Measurements from ENCODE around the gene C20orf204. TPM values are rescaled to one million over a fixed set of nuclear protein-coding genes. Genes with fewer than 3 reads are reported as not detected.

The C20orf204 gene
- total and polyA plus RNA-seq, 9 of the 15 experiments (the other 6 are each of a cell fraction or from before 2014, with no cell fraction given) = 0.11 to 1.1 (median 0.36) TPM; not detected in 2

GRCh38 chr20:64036346-64037198 lies 590 bp downstream of the C20orf204 start (continued):
- TF ChIP-seq MAFF (IDR thresholded peaks at IDR 0.05; ENCODE audit: low read length) (peak; percentile 29; the same call in 1 of the 2 replicates), ELK1 (CRISPR knock-in tag; IDR thresholded peaks at IDR 0.05) (no peak), HNRNPH1 (optimal IDR thresholded peaks at IDR 0.05; ENCODE audit: low read depth, low read length) (no peak), KAT2B (IDR thresholded peaks at IDR 0.05; ENCODE audit: low read depth, low read length) (no peak), SP1 (CRISPR knock-in tag; IDR thresholded peaks at IDR 0.05) (no peak), NCOA6 (IDR thresholded peaks at IDR 0.05) (no peak), ARID1B (IDR thresholded peaks at IDR 0.05) (peak; percentile 34; the same call in 1 of the 2 replicates), ZNF639 (CRISPR knock-in tag; conservative IDR thresholded peaks at IDR 0.05 in 1 of 2, IDR thresholded peaks at IDR 0.05 in 1 of 2) (no peak), MAFK (IDR thresholded peaks at IDR 0.05; ENCODE audit: low read length) (peak; percentile 23; the same call in 1 of the 2 replicates), ZNF316 (IDR thresholded peaks at IDR 0.05) (peak; percentile 84), MTA1 (IDR thresholded peaks at IDR 0.05; ENCODE audit: borderline replicate concordance) (no peak), NFATC3 (IDR thresholded peaks at IDR 0.05) (no peak), FUS (optimal IDR thresholded peaks at IDR 0.05; ENCODE audit: low read depth, low read length) (no peak), CTCFL (IDR thresholded peaks at IDR 0.05; ENCODE audit: borderline replicate concordance, insufficient read depth, low read depth, low read length, poor library complexity, severe bottlenecking) (no peak), ZBTB17 (CRISPR knock-in tag; IDR thresholded peaks at IDR 0.05) (peak; percentile 42; the same call in 1 of the 2 replicates), WHSC1 (IDR thresholded peaks at IDR 0.05; ENCODE audit: low read length) (no peak), ZNF253 (CRISPR knock-in tag; conservative IDR thresholded peaks at IDR 0.05) (no peak), JUND (IDR thresholded peaks at IDR 0.05; ENCODE audit: borderline replicate concordance, low read depth, low read length) (no peak; the same call in 1 of the 2 replicates), JUND (tag; IDR thresholded peaks at IDR 0.05; ENCODE audit: borderline replicate concordance, low read depth, low read length) (no peak), HMG20A (CRISPR knock-in tag; conservative IDR thresholded peaks at IDR 0.05) (no peak), ZKSCAN3 (CRISPR knock-in tag; IDR thresholded peaks at IDR 0.05) (no peak), ZNF764 (CRISPR knock-in tag; IDR thresholded peaks at IDR 0.05; ENCODE audit: low read depth) (no peak), NFIC (IDR thresholded peaks at IDR 0.05) (0 out of 2 replicates have a peak, but pooled peaks have one; percentile 9), HDGF (IDR thresholded peaks at IDR 0.05) (no peak), SMAD4 (CRISPR knock-in tag; conservative IDR thresholded peaks at IDR 0.05) (peak; percentile 61), DPF2 (IDR thresholded peaks at IDR 0.05) (0 out of 2 replicates have a peak, but pooled peaks have one; percentile 45), DACH1 (IDR thresholded peaks at IDR 0.05; ENCODE audit: partially characterized antibody) (no peak)
